SU-DHL-6 (cell line): ENCODE results near the gene AOC2.
"Not testable (repeated sequence)": the region's sequence is repeated elsewhere in the genome, so short reads cannot be mapped to it uniquely, and the experiment has no call there.

Experiments
- H2AFZ ChIP-seq: fragments of 200-600 bp; sonication (generic); 2 replicates; pipeline ENCODE4 v1.6.1; 2014; ENCODE audit warnings: low read depth, mild to moderate bottlenecking, moderate library complexity, mixed read lengths, antibody characterized with exemption, low read length; ENCODE audit not compliant: severe bottlenecking
- H3F3A ChIP-seq: fragments of 200-600 bp; shearing (Covaris generic); 2 replicates; pipeline ENCODE4 v1.6.0; 2016; ENCODE audit warnings: antibody characterized with exemption, mild to moderate bottlenecking; ENCODE audit not compliant: insufficient read depth
- H3K27ac ChIP-seq: fragments of 200-600 bp; sonication (generic); 2 replicates; pipeline ENCODE4 v1.5.1; 2016; ENCODE audit warnings: low read depth, mild to moderate bottlenecking, low read length, moderate library complexity, mixed read lengths
- H3K27me3 ChIP-seq: fragments of 200-600 bp; sonication (generic), shearing (Covaris generic); 2 replicates; pipeline ENCODE4 v1.6.0; 2014; ENCODE audit warnings: mild to moderate bottlenecking, low read length
- H3K36me3 ChIP-seq: fragments of 200-600 bp; sonication (generic); 2 replicates; pipeline ENCODE4 v1.6.1; 2014; ENCODE audit warnings: mild to moderate bottlenecking, low read length, mixed read lengths
- H3K4me2 ChIP-seq: fragments of 300-600, 200-600 bp; shearing (Covaris generic), sonication (generic); 2 replicates; pipeline ENCODE4 v1.6.0; 2014; ENCODE audit warnings: low read length, low read depth, mild to moderate bottlenecking; ENCODE audit not compliant: poor library complexity, severe bottlenecking
- H3K4me3 ChIP-seq: fragments of 200-600 bp; sonication (generic); 2 replicates; pipeline ENCODE4 v1.5.1; 2014; ENCODE audit warnings: antibody characterized with exemption, low read length, mild to moderate bottlenecking, mixed read lengths; ENCODE audit not compliant: insufficient read depth, poor library complexity, severe bottlenecking
- H3K79me2 ChIP-seq: fragments of 200-600 bp; sonication (generic); 2 replicates; pipeline ENCODE4 v1.6.1; 2014; ENCODE audit warnings: mild to moderate bottlenecking, low read length, moderate library complexity; ENCODE audit not compliant: insufficient read depth
- H3K9ac ChIP-seq: fragments of 200-600 bp; sonication (generic); 2 replicates; pipeline ENCODE4 v1.7.0; 2014; ENCODE audit warnings: mild to moderate bottlenecking, low read length
- H3K9me2 ChIP-seq: fragments of 200-600 bp; sonication (generic); replicated peaks from 2 replicates; pipeline ENCODE4 v1.6.1; 2014; ENCODE audit warnings: low read length; ENCODE audit not compliant: insufficient read depth
- H3K9me3 ChIP-seq: fragments of 200-600 bp; sonication (generic); 2 replicates; pipeline ENCODE4 v1.6.1; 2014; ENCODE audit warnings: low read length, mixed read lengths; ENCODE audit not compliant: insufficient read depth
- H4K20me1 ChIP-seq: fragments of 200-600 bp; sonication (generic); 2 replicates; pipeline ENCODE4 v1.6.1; 2014; ENCODE audit warnings: low read depth, mild to moderate bottlenecking, antibody characterized with exemption, low read length, moderate library complexity, mixed read lengths
- EZH2phosphoT487 ChIP-seq: fragments of 200-600 bp; sonication (generic), shearing (Covaris generic); conservative IDR thresholded peaks from 2 replicates; pipeline ENCODE4 v1.6.1; 2018; ENCODE audit warnings: mild to moderate bottlenecking, antibody characterized with exemption, low read length, moderate library complexity, mixed read lengths
- TF ChIP-seq, protein P1 (sequence below): fragments of 200-600 bp; sonication (generic); IDR thresholded peaks from one replicate; pipeline ENCODE4 v1.5.1; 2017; ENCODE audit warnings: antibody characterized with exemption, mild to moderate bottlenecking, low read length, moderate library complexity; ENCODE audit not compliant: insufficient read depth, poor library complexity, severe bottlenecking

The AOC2 gene

DNA sequence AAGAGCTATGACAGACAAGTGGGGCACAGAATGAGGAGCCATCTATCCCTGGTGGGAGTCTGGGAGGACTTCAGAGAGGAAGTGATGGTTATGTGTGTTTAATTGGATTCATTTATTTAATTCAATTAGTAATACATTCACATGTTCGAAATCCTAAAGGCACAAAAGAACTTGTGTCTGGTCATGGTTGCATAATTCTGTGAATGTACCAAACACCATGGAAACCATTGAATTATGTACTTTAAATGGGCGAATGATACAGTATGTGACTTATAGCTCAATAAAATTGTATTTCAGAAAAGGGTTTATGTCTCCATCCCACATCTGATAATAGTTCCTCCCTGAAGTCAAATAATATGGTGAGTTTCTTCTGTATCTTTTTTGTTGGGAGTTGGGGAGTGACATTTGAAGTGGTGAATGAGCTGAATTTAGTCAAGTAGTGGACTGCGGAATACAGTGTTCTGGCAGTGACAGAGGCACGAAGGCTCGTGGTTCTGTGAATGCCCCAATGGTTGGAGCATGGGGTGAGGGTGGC, 36.5 kb downstream of the AOC2 start:
- TF ChIP-seq, protein P1, sequence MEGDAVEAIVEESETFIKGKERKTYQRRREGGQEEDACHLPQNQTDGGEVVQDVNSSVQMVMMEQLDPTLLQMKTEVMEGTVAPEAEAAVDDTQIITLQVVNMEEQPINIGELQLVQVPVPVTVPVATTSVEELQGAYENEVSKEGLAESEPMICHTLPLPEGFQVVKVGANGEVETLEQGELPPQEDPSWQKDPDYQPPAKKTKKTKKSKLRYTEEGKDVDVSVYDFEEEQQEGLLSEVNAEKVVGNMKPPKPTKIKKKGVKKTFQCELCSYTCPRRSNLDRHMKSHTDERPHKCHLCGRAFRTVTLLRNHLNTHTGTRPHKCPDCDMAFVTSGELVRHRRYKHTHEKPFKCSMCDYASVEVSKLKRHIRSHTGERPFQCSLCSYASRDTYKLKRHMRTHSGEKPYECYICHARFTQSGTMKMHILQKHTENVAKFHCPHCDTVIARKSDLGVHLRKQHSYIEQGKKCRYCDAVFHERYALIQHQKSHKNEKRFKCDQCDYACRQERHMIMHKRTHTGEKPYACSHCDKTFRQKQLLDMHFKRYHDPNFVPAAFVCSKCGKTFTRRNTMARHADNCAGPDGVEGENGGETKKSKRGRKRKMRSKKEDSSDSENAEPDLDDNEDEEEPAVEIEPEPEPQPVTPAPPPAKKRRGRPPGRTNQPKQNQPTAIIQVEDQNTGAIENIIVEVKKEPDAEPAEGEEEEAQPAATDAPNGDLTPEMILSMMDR = no peak
- TF ChIP-seq EZH2phosphoT487 = no peak
- H3K36me3 ChIP-seq = no peaks in the 10 kb centered on the region
- no peaks in the 10 kb centered on the region for H4K20me1 ChIP-seq

DNA sequence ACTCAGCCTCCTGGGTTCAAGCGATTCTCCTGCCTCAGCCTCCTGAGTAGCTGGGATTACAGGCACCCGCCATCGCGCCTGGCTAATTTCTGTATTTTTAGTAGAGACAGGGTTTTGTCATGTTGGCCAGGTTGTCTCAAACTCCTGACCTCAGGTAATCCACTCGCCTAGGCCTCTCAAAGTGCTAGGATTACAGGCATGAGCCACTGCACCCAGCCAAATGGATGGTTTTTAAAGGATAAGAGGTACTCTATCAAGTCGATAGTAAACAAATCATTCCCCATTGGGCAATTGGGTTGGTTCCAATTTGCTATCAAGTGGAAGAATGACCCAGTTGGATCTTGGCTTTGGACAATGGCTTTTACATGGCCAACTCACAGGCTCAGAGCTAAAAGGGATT, 37.3 kb downstream of the AOC2 start:
- not testable (repeated sequence) for H2AFZ ChIP-seq, H3K9me3 ChIP-seq, H3K27ac ChIP-seq, H3K79me2 ChIP-seq, H3K9me2 ChIP-seq, H3K4me3 ChIP-seq, H3K27me3 ChIP-seq, H4K20me1 ChIP-seq, H3K9ac ChIP-seq, H3K4me2 ChIP-seq, H3F3A ChIP-seq, H3K36me3 ChIP-seq

More for the DNA sequence above, 36.5 kb downstream of the AOC2 start:
- H3K9me2 ChIP-seq = no peaks in the 10 kb centered on the region
- no peak overlapping the region for H2AFZ ChIP-seq
- no peaks in the 10 kb centered on the region for H3K9me3 ChIP-seq
- H3K27ac ChIP-seq = no peak overlapping the region
- H3K27me3 ChIP-seq = no peaks in the 10 kb centered on the region
- no peaks in the 10 kb centered on the region for H3K79me2 ChIP-seq
- H3F3A ChIP-seq = no peaks in the 10 kb centered on the region
- H3K4me3 ChIP-seq = no peak overlapping the region
- no peak overlapping the region for H3K4me2 ChIP-seq
- H3K9ac ChIP-seq = no peak overlapping the region

DNA sequence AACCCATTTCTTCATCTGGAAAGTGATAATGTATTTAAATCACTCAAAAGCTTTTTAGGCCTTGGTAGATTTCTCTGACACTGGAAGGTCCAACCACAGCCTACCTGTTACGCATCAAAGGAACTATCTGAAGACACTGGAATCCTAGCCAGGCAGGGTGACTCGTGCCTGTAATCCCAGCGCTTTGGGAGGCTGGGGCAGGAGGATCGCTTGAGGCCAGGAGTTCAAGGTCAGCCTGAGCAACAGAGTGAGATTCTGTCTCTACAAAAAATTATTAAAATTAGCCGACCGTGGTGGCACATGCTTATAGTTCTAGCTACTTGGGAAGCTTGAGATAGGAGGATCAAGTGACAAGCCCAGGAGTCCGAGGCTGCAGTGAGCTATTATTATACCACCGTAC, 37.8 kb downstream of the AOC2 start:
- Histone ChIP-seq H4K20me1 (no peaks in the 10 kb centered on the region), H2AFZ (no peak overlapping the region), H3K4me2 (no peak overlapping the region), H3K27me3 (no peaks in the 10 kb centered on the region), H3K9me2 (no peaks in the 10 kb centered on the region), H3K79me2 (no peaks in the 10 kb centered on the region), H3K36me3 (no peaks in the 10 kb centered on the region), H3F3A (no peaks in the 10 kb centered on the region), H3K9me3 (no peaks in the 10 kb centered on the region), H3K9ac (no peak overlapping the region), H3K4me3 (no peak overlapping the region), H3K27ac (no peak overlapping the region)
- no peak for TF ChIP-seq EZH2phosphoT487
- TF ChIP-seq, protein P1 = no peak

DNA sequence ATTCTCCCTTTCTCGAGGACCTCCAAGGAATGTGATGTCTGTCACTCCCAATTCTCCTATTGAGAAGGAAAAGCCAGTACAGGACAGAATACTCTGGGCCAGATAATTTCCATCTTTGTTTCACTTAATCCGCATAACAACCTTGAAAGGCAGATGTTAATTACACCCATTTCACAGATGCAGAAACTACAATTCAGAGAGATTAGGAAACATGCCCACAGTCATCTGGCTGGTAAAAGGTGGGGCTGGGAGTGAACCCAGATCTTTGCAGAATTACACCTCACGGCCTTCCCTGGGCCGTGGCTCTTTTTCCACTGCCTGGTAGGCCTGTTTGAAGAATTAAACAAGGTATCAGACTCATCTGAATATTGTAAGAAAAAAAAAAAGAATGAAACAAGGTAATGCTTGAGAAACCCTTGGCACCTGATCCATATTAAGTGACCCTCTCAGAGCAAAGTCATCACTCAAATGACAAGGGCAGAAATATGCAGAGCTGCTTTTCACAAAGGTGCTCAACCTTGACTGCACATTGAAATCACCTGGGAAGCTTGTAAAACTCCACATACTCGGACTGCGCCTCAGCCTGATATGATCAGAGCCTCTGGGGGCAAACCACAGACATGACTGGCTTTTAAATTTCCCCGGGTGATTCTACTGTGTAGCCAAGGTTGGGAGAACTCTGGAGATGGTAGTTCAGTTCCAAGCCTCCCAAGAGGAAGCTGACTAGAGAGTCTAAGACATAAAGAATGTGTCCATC, 39.6 kb downstream of the AOC2 start:
- no peak overlapping the region for H3K4me2 ChIP-seq
- no peaks in the 10 kb centered on the region for H3K27me3 ChIP-seq
- no peaks in the 10 kb centered on the region for H3F3A ChIP-seq
- no peak overlapping the region for H3K27ac ChIP-seq
- no peak overlapping the region for H3K4me3 ChIP-seq
- H4K20me1 ChIP-seq = no peaks in the 10 kb centered on the region
- H3K79me2 ChIP-seq = no peaks in the 10 kb centered on the region
- no peak for TF ChIP-seq EZH2phosphoT487
- TF ChIP-seq, protein P1 = no peak
- H2AFZ ChIP-seq = no peak overlapping the region
- H3K9me3 ChIP-seq = no peaks in the 10 kb centered on the region
- no peaks in the 10 kb centered on the region for H3K9me2 ChIP-seq
- H3K9ac ChIP-seq = no peak overlapping the region
- no peaks in the 10 kb centered on the region for H3K36me3 ChIP-seq

DNA sequence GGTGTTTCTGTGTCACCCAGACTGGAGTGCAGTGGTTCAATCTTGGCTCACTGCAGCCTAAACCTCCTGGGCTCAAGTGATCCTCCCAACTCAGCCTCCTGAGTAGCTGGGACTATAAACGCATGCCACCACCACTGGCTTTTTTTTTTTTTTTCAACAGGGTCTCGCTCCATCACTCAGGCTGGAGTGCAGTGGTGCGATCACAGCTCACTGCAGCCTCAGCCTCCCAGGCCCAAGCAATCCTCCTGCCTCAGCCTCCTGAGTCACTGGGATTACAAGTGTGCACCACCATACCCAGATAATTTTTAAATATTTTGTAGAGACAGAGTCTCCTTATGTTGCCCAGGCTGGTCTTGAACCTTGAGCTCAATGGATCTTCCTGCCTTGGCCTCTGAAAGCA, 41.4 kb downstream of the AOC2 start:
- not testable (repeated sequence) for H3K9ac ChIP-seq, H3K4me2 ChIP-seq, H3K4me3 ChIP-seq, H4K20me1 ChIP-seq, H3F3A ChIP-seq, H2AFZ ChIP-seq, H3K9me2 ChIP-seq, H3K9me3 ChIP-seq, H3K27me3 ChIP-seq, H3K79me2 ChIP-seq, H3K36me3 ChIP-seq, H3K27ac ChIP-seq
